Upper lobe of left lung (tissue), 4 donors: ENCODE data around the gene RASA1.

Source experiments
- CTCF ChIP-seq, 6 experiments: fragments of 450-650 bp in 4 of 6; fragments of 200-600 bp in 2 of 6; sonication (generic) in 2 of 6; IDR thresholded peaks; one replicate each; pipeline ENCODE4 v1.5.1; 2016 to 2019; ENCODE audit warnings: antibody characterized with exemption in 6 of 6
- EP300 ChIP-seq, 4 donors: sonication (generic); formaldehyde crosslinking; IDR thresholded peaks; one replicate each; pipeline ENCODE4 v1.5.1; 2017; ENCODE audit warnings: antibody characterized with exemption in 4 of 4, control low read depth in 2 of 4
- POLR2A ChIP-seq, 4 donors: fragments of 450-650 bp; IDR thresholded peaks; one replicate each; pipeline ENCODE4 v1.5.1; 2016 to 2017; ENCODE audit warnings: antibody characterized with exemption in 4 of 4, mild to moderate bottlenecking in 2 of 4

GRCh38 chr5:87403409-87403808 is 135.7 kb downstream of the RASA1 start:
- TF ChIP-seq CTCF (IDR thresholded peaks at IDR 0.05) (no peak), EP300 (IDR thresholded peaks at IDR 0.05) (no peak), POLR2A (IDR thresholded peaks at IDR 0.05) (no peak)
